Measurements from ENCODE around the gene PROZ. TPM values are rescaled to one million over a fixed set of nuclear protein-coding genes. Genes with fewer than 3 reads are reported as not detected.

Gene PROZ
- total and polyA plus RNA-seq, 2 of the 13 experiments (the other 11 are each of a cell fraction or from before 2014, with no cell fraction given): 5.6 to 22.5 TPM

GRCh38 chr13:113209759-113210421 is 51.4 kb downstream of the PROZ start (continued):
- TF ChIP-seq ATF2 (CRISPR knock-in tag; IDR thresholded peaks at IDR 0.05) (0 out of 2 replicates have a peak, but pooled peaks have one; percentile 34), ZNF788 (CRISPR knock-in tag; IDR thresholded peaks at IDR 0.05; ENCODE audit: borderline replicate concordance) (peak; percentile 58; the same call in 1 of the 2 replicates), SIX4 (CRISPR knock-in tag; IDR thresholded peaks at IDR 0.05) (no peak), BCL3 (CRISPR knock-in tag; IDR thresholded peaks at IDR 0.05) (peak; percentile 71; the same call in 1 of the 2 replicates), TERF1 (CRISPR knock-in tag; IDR thresholded peaks at IDR 0.05) (0 out of 2 replicates have a peak, but pooled peaks have one; percentile 50), AHR (CRISPR knock-in tag; IDR thresholded peaks at IDR 0.05) (0 out of 2 replicates have a peak, but pooled peaks have one; percentile 66), ZBTB14 (CRISPR knock-in tag; IDR thresholded peaks at IDR 0.05) (peak; percentile 72), MBNL3 (CRISPR knock-in tag; conservative IDR thresholded peaks at IDR 0.05) (no peak), CEBPG (CRISPR knock-in tag; IDR thresholded peaks at IDR 0.05) (no peak), KLF15 (CRISPR knock-in tag; IDR thresholded peaks at IDR 0.05; ENCODE audit: borderline replicate concordance) (peak; percentile 92; the same call in 1 of the 2 replicates), ZSCAN5A (CRISPR knock-in tag; IDR thresholded peaks at IDR 0.05; ENCODE audit: borderline replicate concordance) (0 out of 2 replicates have a peak, but pooled peaks have one; percentile 53), ZMYM3 (CRISPR knock-in tag; IDR thresholded peaks at IDR 0.05) (no peak), NKX3-1 (CRISPR knock-in tag; IDR thresholded peaks at IDR 0.05) (peak; percentile 90), NBN (conservative IDR thresholded peaks at IDR 0.05) (no peak), AGO1 (IDR thresholded peaks at IDR 0.05; ENCODE audit: low read depth, low read length, poor library complexity, severe bottlenecking) (peak; percentile 44), HES4 (CRISPR knock-in tag; IDR thresholded peaks at IDR 0.05; ENCODE audit: borderline replicate concordance) (peak; percentile 87; the same call in 1 of the 2 replicates), CEBPZ (IDR thresholded peaks at IDR 0.05; ENCODE audit: low read length) (no peak), DNMT1 (CRISPR knock-in tag; IDR thresholded peaks at IDR 0.05) (0 out of 2 replicates have a peak, but pooled peaks have one; percentile 58), HOXA5 (CRISPR knock-in tag; IDR thresholded peaks at IDR 0.05) (peak; percentile 46; the same call in 1 of the 2 replicates)

Measured in HepG2 (cell line).